A673 (cell line): ENCODE data around the gene EFNA3. TPM values are rescaled to one million over a fixed set of nuclear protein-coding genes. Genes with fewer than 3 reads are reported as not detected.

ENCODE experiments used
- BruUV-seq: library from RNA; stranded (reverse); fragments of 400-500 nt; replicated peaks from 2 replicates; lab custom pipeline; 2021; lab: Mats Ljungman, UMichigan
- CTCF ChIA-PET: fragments of 300-600 bp; sonication (Branson Sonifier 250); formaldehyde crosslinking; loops from one replicate; lab custom pipeline; 2022; ENCODE audit warnings: antibody characterized with exemption; lab: Charles Lee
- POLR2A ChIA-PET: fragments of 300-600 bp; sonication (Branson Sonifier 250); formaldehyde crosslinking; loops from one replicate; lab custom pipeline; 2022; ENCODE audit warnings: antibody characterized with exemption; ENCODE audit not compliant: low non-redundant PET; lab: Charles Lee
- DNase-seq: peaks from one replicate; pipeline ENCODE4 v3.0.0-alpha.2; 2015; ENCODE audit warnings: low spot score
- H3K27ac ChIP-seq: fragments of 200-600 bp; sonication (generic); 2 replicates; pipeline ENCODE4 v1.5.1; 2016; ENCODE audit warnings: mixed run types, low read depth, mild to moderate bottlenecking, mixed read lengths, antibody characterized with exemption, low read length; ENCODE audit not compliant: poor library complexity, severe bottlenecking
- H3K27me3 ChIP-seq: fragments of 200-600 bp; sonication (generic); replicated peaks from 2 replicates; pipeline ENCODE4 v1.6.1; 2017; ENCODE audit warnings: mixed run types, low read depth, mild to moderate bottlenecking, mixed read lengths, antibody characterized with exemption, low read length; ENCODE audit not compliant: insufficient read depth, poor library complexity
- H3K36me3 ChIP-seq: fragments of 200-600 bp; sonication (generic); 2 replicates; pipeline ENCODE4 v1.6.1; 2016; ENCODE audit warnings: mixed run types, mild to moderate bottlenecking, mixed read lengths, antibody characterized with exemption, low read length; ENCODE audit not compliant: insufficient read depth, poor library complexity, severe bottlenecking
- H3K4me1 ChIP-seq: fragments of 200-600 bp; sonication (generic); 2 replicates; pipeline ENCODE4 v1.6.1; 2017; ENCODE audit warnings: mixed run types, mild to moderate bottlenecking, mixed read lengths, antibody characterized with exemption, low read length; ENCODE audit not compliant: insufficient read depth, poor library complexity, severe bottlenecking
- H3K4me3 ChIP-seq: fragments of 200-600 bp; sonication (generic); 2 replicates; pipeline ENCODE4 v1.5.1; 2016; ENCODE audit warnings: low read depth, mixed run types, mild to moderate bottlenecking, mixed read lengths, low read length; ENCODE audit not compliant: poor library complexity, severe bottlenecking
- H3K9me3 ChIP-seq: fragments of 200-600 bp; sonication (generic); 2 replicates; pipeline ENCODE4 v1.6.1; 2016; ENCODE audit warnings: mixed run types, low read depth, mild to moderate bottlenecking, mixed read lengths, antibody characterized with exemption, low read length; ENCODE audit not compliant: poor library complexity, severe bottlenecking
- EZH2 ChIP-seq: fragments of 200-600 bp; sonication (generic); IDR thresholded peaks from 2 replicates; pipeline ENCODE4 v1.6.1; 2017; ENCODE audit warnings: borderline replicate concordance, low read depth, mild to moderate bottlenecking, mixed read lengths, antibody characterized with exemption, low read length; ENCODE audit not compliant: poor library complexity, severe bottlenecking
- intact Hi-C: fragments of 100-400 bp; cut with micrococcal nuclease; formaldehyde crosslinking; loops from one replicate; pipeline ENCODE4 v1.10.0; 2022; ENCODE audit not compliant: unreplicated experiment
- total RNA-seq: library from RNA; stranded (reverse); gene quantifications from 2 replicates; pipeline ENCODE4 v1.2.3, GENCODE V29; 2021
- TF ChIP-seq, protein P1 (sequence below): fragments of 300-800, 200-600 bp; sonication (generic); conservative IDR thresholded peaks from 2 replicates; pipeline ENCODE4 v1.5.1; 2017; ENCODE audit warnings: low read depth, mild to moderate bottlenecking, antibody characterized with exemption, low read length, moderate library complexity, mixed read lengths

EFNA3 gene
- total RNA-seq, 1 experiment from 2014 or later = 5.8 TPM

DNA sequence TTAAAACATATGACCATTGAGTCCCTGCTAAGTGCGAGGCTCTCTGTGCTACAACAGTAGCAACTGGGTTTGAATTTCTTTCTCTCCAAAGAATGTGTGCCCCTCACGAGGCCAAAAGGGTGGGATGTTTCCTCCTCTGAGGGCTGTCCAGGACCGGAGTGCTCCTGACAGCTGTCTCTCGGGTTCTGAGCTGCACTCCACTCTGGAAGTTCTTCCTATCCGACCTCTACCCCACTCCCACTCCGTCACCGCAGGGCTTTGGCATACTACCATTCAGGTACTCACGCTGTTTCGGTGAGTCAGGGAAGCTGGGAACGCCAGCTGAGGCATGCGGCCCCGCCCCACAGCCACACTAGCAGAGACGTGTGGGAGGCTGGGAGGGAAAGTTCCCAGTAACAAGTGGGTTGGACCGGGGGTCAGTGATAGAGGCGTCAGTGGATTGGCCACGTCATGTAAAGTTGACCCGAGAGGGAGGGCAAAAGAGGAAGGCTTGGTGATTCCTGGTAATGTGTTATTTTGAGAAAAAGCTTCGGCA lies 56.3 kb downstream of the EFNA3 start:
- no peak for TF ChIP-seq EZH2
- TF ChIP-seq, protein P1, sequence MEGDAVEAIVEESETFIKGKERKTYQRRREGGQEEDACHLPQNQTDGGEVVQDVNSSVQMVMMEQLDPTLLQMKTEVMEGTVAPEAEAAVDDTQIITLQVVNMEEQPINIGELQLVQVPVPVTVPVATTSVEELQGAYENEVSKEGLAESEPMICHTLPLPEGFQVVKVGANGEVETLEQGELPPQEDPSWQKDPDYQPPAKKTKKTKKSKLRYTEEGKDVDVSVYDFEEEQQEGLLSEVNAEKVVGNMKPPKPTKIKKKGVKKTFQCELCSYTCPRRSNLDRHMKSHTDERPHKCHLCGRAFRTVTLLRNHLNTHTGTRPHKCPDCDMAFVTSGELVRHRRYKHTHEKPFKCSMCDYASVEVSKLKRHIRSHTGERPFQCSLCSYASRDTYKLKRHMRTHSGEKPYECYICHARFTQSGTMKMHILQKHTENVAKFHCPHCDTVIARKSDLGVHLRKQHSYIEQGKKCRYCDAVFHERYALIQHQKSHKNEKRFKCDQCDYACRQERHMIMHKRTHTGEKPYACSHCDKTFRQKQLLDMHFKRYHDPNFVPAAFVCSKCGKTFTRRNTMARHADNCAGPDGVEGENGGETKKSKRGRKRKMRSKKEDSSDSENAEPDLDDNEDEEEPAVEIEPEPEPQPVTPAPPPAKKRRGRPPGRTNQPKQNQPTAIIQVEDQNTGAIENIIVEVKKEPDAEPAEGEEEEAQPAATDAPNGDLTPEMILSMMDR = no peak
- Histone ChIP-seq H3K27ac (peak overlapping the region; percentile 88), H3K27me3 (no peaks in the 10 kb centered on the region), H3K9me3 (no peaks in the 10 kb centered on the region), H3K4me1 (peaks cover 21% of the 10 kb centered on the region), H3K4me3 (peak overlapping the region; percentile 79), H3K36me3 (no peaks in the 10 kb centered on the region)
- ChIA-PET CTCF (interaction anchor here (1.0 kb wide), 1 partner anchor 50 kb away, joined by 3 read pairs; no protein-coding TSS in a partner anchor), POLR2A (no interaction called here)
- peak; percentile 68 for DNase-seq
- intact Hi-C loops = no loop called here
- BruUV-seq = TSS peak; percentile 44

DNA sequence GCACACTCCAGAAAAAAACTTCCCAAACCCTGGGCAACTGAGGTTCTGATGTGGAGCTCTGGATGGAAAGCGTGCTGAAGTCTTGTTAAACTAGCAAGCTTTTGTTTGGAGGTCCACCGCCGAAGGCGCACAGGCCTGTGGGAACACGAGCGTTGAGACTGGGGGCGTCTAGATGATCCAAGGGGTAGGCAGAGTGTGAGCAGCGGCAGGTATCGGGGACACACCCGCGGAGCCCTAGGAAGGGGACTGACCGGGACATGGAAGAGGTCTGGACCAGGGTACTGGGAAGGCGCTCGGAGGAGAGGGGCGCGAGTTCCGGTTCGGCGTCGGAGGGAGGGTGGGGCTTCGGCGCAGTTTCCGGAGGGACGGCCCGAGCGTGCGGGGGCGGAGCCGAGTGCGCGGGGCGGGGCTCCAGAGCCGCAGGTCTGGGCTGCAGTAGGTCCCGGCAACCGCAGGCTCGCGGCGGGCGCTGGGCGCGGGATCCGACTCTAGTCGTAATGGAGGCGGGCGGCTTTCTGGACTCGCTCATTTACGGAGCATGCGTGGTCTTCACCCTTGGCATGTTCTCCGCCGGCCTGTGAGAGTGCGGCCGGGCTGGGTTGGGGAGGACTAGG lies 56.9 kb downstream of the EFNA3 start, which contains the start of gene SLC50A1:
Gene SLC50A1 (plus strand): TSS at position 438 of the 614 bp plus-strand sequence. CDS start 60 bp downstream, at position 498.
- peak; percentile 96 for DNase-seq
- POLR2A ChIA-PET = no interaction called here
- peaks cover 19% of the 10 kb centered on the region for H3K4me1 ChIP-seq
- no peak for TF ChIP-seq EZH2
- TF ChIP-seq, protein P1 = no peak
- BruUV-seq = no TSS peak
- H3K9me3 ChIP-seq = no peaks in the 10 kb centered on the region
- CTCF ChIA-PET = interaction anchor here (1.0 kb wide), 1 partner anchor 51 kb away, joined by 3 read pairs; no protein-coding TSS in a partner anchor
- intact Hi-C loops = no loop called here
- no peaks in the 10 kb centered on the region for H3K27me3 ChIP-seq
- no peaks in the 10 kb centered on the region for H3K36me3 ChIP-seq
- H3K4me3 ChIP-seq = peak within 1 kb of the TSS; percentile 79
- H3K27ac ChIP-seq = peak within 1 kb of the TSS; percentile 88

DNA sequence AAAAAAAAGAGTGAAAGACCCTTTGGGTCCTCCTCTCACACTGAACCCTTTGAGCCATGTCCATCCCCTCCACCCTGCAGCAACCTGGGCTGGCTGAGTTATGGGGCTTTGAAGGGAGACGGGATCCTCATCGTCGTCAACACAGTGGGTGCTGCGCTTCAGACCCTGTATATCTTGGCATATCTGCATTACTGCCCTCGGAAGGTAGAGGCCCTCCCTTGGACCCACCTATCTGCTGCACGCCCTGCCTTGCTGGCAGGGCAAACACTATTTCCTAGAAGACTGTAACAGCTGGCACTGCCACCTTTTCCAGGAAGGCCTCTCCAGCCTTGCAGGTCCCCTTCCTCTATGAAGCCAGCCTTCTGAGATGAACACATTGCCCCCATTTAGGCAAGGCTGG lies 58.1 kb downstream of the EFNA3 start:
- H3K27me3 ChIP-seq = no peaks in the 10 kb centered on the region
- peak overlapping the region; percentile 79 for H3K4me3 ChIP-seq
- peaks cover 19% of the 10 kb centered on the region for H3K4me1 ChIP-seq
- TF ChIP-seq EZH2 = no peak
- TF ChIP-seq, protein P1 = no peak
- no peaks in the 10 kb centered on the region for H3K36me3 ChIP-seq
- CTCF ChIA-PET = interaction anchor here (0.9 to 1.2 kb wide), 2 partner anchors 31 to 36 kb away, joined by 3 read pairs; partner anchors contain the start of gene KRTCAP2
- no TSS peak for BruUV-seq
- intact Hi-C loops = no loop called here
- H3K27ac ChIP-seq = peak overlapping the region; percentile 57
- no peak for DNase-seq
- H3K9me3 ChIP-seq = no peaks in the 10 kb centered on the region
- POLR2A ChIA-PET = no interaction called here

Other genes starting within 250 kb of the EFNA3 start
- 0.73 and 1.5 TPM in 2 replicates for gene KCNN3, start 208.6 kb upstream of the EFNA3 start, total RNA-seq
- gene PMVK, start 142.1 kb upstream of the EFNA3 start, total RNA-seq = 30.8 and 34.4 TPM in 2 replicates
- 12.7 and 20.8 TPM in 2 replicates for gene PBXIP1, start 122.7 kb upstream of the EFNA3 start, total RNA-seq
- 46.3 and 48.5 TPM in 2 replicates for gene PYGO2, start 117.1 kb upstream of the EFNA3 start, total RNA-seq
- 201 and 204 TPM in 2 replicates for gene SHC1, start 108.1 kb upstream of the EFNA3 start, total RNA-seq
- 291 and 295 TPM in 2 replicates for gene CKS1B, start 104.2 kb upstream of the EFNA3 start, total RNA-seq
- gene FLAD1, start 95.5 kb upstream of the EFNA3 start, total RNA-seq = 82.4 and 84.2 TPM in 2 replicates
- 1.4 and 1.7 TPM in 2 replicates for gene LENEP, start 85.3 kb upstream of the EFNA3 start, total RNA-seq
- gene ZBTB7B, start 76.0 kb upstream of the EFNA3 start, total RNA-seq = 19.2 and 21.8 TPM in 2 replicates
- gene DCST2, start 45.1 kb upstream of the EFNA3 start, total RNA-seq = 0.21 TPM in 1 of 2 replicates, not detected in the other
- gene DCST1, start 45.0 kb upstream of the EFNA3 start, total RNA-seq = not detected in 2 replicates
- 36.3 and 48.5 TPM in 2 replicates for gene ADAM15, start 27.5 kb upstream of the EFNA3 start, total RNA-seq
- 17.0 and 18.8 TPM in 2 replicates for gene EFNA4, start 15.1 kb upstream of the EFNA3 start, total RNA-seq
- 0.90 and 1.0 TPM in 2 replicates for gene EFNA1, start 49.0 kb downstream of the EFNA3 start, total RNA-seq
- gene SLC50A1, start 57.0 kb downstream of the EFNA3 start, total RNA-seq = 30.3 and 33.8 TPM in 2 replicates
- 34.0 and 37.4 TPM in 2 replicates for gene DPM3, start 61.7 kb downstream of the EFNA3 start, total RNA-seq
- gene KRTCAP2, start 94.5 kb downstream of the EFNA3 start, total RNA-seq = 162 and 179 TPM in 2 replicates
- 5.1 and 6.2 TPM in 2 replicates for gene TRIM46, start 95.0 kb downstream of the EFNA3 start, total RNA-seq
- gene THBS3, start 129.1 kb downstream of the EFNA3 start, total RNA-seq = 23.2 and 29.7 TPM in 2 replicates
- 65.2 and 75.9 TPM in 2 replicates for gene MTX1, start 129.9 kb downstream of the EFNA3 start, total RNA-seq
- gene ENTREP3, start 176.6 kb downstream of the EFNA3 start, total RNA-seq = 72.5 and 75.5 TPM in 2 replicates
- 109 and 115 TPM in 2 replicates for gene SCAMP3, start 183.5 kb downstream of the EFNA3 start, total RNA-seq
- 70.2 and 79.1 TPM in 2 replicates for gene CLK2, start 194.7 kb downstream of the EFNA3 start, total RNA-seq
- 11.3 and 12.2 TPM in 2 replicates for gene HCN3, start 198.6 kb downstream of the EFNA3 start, total RNA-seq
- not detected in 2 replicates for gene PKLR, start 222.6 kb downstream of the EFNA3 start, total RNA-seq
- gene FDPS, start 230.0 kb downstream of the EFNA3 start, total RNA-seq = 449 and 481 TPM in 2 replicates
- gene RUSC1, start 242.1 kb downstream of the EFNA3 start, total RNA-seq = 42.2 and 43.9 TPM in 2 replicates